ENCODE results near the gene FRMD4A.

FRMD4A gene

DNA sequence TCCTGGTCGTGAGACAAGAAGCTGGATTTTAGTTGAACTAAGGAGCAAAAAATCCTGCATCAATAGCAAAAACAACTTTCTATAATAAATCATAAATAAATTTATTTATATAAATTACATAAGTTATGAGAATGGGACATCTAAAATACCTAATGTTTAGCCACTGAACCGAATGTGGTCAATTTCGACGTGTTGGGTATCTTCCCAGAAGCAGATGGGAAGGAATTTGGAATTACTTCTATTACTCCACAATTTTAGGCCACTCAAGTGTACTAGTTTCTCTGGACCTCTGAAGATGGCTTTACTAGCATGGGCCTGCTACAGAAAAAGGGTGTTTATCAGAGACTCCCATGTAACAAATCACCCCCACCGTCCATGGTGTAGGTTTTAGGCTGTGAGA, 572.0 kb downstream of the FRMD4A start:
- Histone ChIP-seq H3K18ac (ENCODE audit: low read length) (no peak overlapping the region), H2AFZ (ENCODE audit: low read length) (no peak overlapping the region), H3K4me3 (ENCODE audit: low read length in 2 of 2) (no peak overlapping the region), H3K14ac (ENCODE audit: low read length) (no peak overlapping the region), H3K27ac (replicated peaks; ENCODE audit: low read length) (peak overlapping the region; percentile 78), H2AK5ac (ENCODE audit: low read depth, low read length) (no peak overlapping the region), H3K23ac (ENCODE audit: low read depth, low read length, poor library complexity) (no peak overlapping the region), H2BK12ac (ENCODE audit: low read length) (no peak overlapping the region), H2BK15ac (ENCODE audit: low read length) (no peak overlapping the region), H4K91ac (ENCODE audit: low read depth, low read length, poor library complexity) (no peak overlapping the region), H3K4ac (ENCODE audit: low read length) (no peak overlapping the region), H2BK120ac (ENCODE audit: low read depth, low read length) (no peak overlapping the region), H3K4me1 (ENCODE audit: control insufficient read depth in 2 of 2, insufficient read depth in 1 of 2, low read depth in 1 of 2, low read length in 2 of 2) (peaks cover 7 to 22% of the 10 kb centered on the region in 2 donors), H3K36me3 (replicated peaks in 1 of 2; ENCODE audit: control insufficient read depth in 2 of 2, insufficient read depth in 2 of 2, low read length in 2 of 2) (peaks cover 0 to 78% of the 10 kb centered on the region in 2 donors), H4K8ac (ENCODE audit: low read depth, low read length) (no peak overlapping the region), H2BK5ac (ENCODE audit: low read length) (no peak overlapping the region), H3K9me3 (replicated peaks in 1 of 2; ENCODE audit: control insufficient read depth in 2 of 2, insufficient read depth in 1 of 2, low read depth in 1 of 2, low read length in 2 of 2) (peaks cover 0 to 8% of the 10 kb centered on the region in 2 donors), H3K9ac (ENCODE audit: low read depth, low read length, poor library complexity) (no peak overlapping the region), H3K4me2 (ENCODE audit: insufficient read depth, low read length, poor library complexity, severe bottlenecking) (peak overlapping the region; percentile 24), H3K27me3 (ENCODE audit: control insufficient read depth in 3 of 3, insufficient read depth in 3 of 3, low read depth in 1 of 3, low read length in 3 of 3) (no peaks in the 10 kb centered on the region), H3K79me1 (ENCODE audit: low read depth, low read length) (no peaks in the 10 kb centered on the region)
- DNase-seq (ENCODE audit: low spot score), result no peak
- no CpG with 5 or more reads among the region's 5 CpGs for WGBS, 2 donors (ENCODE audit: extremely low coverage in 2 of 2, insufficient read length in 2 of 2, insufficient replicate concordance in 1 of 2)

DNA sequence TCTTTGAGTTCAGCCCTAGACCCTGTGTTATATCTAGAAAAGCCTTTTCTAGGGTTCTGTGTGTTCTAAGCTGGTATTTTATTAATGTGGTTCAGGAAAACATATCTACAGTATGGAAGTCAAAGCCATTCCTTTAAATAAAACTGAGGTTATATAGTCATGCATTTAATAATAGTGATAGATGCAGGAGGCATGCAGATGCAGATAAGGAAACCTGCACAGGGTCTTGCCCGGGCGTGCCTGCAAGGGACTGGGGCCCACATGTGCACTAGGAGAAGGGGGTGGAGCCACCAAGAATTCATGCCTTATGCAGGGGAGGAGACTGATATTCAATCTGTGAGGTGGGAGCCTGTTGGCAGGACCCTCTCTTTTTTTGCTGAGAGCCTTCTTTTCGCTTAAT, 572.4 kb downstream of the FRMD4A start:
- Histone ChIP-seq H3K4me1 (ENCODE audit: control insufficient read depth in 2 of 2, insufficient read depth in 1 of 2, low read depth in 1 of 2, low read length in 2 of 2) (peaks cover 7 to 22% of the 10 kb centered on the region in 2 donors), H2AK5ac (ENCODE audit: low read depth, low read length) (no peak overlapping the region), H3K4ac (ENCODE audit: low read length) (no peak overlapping the region), H3K9me3 (replicated peaks in 1 of 2; ENCODE audit: control insufficient read depth in 2 of 2, insufficient read depth in 1 of 2, low read depth in 1 of 2, low read length in 2 of 2) (peaks cover 0 to 8% of the 10 kb centered on the region in 2 donors), H3K4me3 (ENCODE audit: low read length in 2 of 2) (no peak overlapping the region), H3K14ac (ENCODE audit: low read length) (no peak overlapping the region), H2BK12ac (ENCODE audit: low read length) (no peak overlapping the region), H3K9ac (ENCODE audit: low read depth, low read length, poor library complexity) (no peak overlapping the region), H3K27me3 (ENCODE audit: control insufficient read depth in 3 of 3, insufficient read depth in 3 of 3, low read depth in 1 of 3, low read length in 3 of 3) (no peaks in the 10 kb centered on the region), H3K18ac (ENCODE audit: low read length) (no peak overlapping the region), H2AFZ (ENCODE audit: low read length) (no peak overlapping the region), H2BK15ac (ENCODE audit: low read length) (no peak overlapping the region), H3K4me2 (ENCODE audit: insufficient read depth, low read length, poor library complexity, severe bottlenecking) (no peak overlapping the region), H2BK5ac (ENCODE audit: low read length) (no peak overlapping the region), H3K27ac (replicated peaks; ENCODE audit: low read length) (peak overlapping the region; percentile 77), H3K79me1 (ENCODE audit: low read depth, low read length) (no peaks in the 10 kb centered on the region), H3K36me3 (replicated peaks in 1 of 2; ENCODE audit: control insufficient read depth in 2 of 2, insufficient read depth in 2 of 2, low read length in 2 of 2) (peaks cover 0 to 80% of the 10 kb centered on the region in 2 donors), H3K23ac (ENCODE audit: low read depth, low read length, poor library complexity) (no peak overlapping the region), H4K8ac (ENCODE audit: low read depth, low read length) (no peak overlapping the region), H4K91ac (ENCODE audit: low read depth, low read length, poor library complexity) (no peak overlapping the region), H2BK120ac (ENCODE audit: low read depth, low read length) (no peak overlapping the region)
- no CpG with 5 or more reads among the region's 3 CpGs for WGBS, 2 donors (ENCODE audit: extremely low coverage in 2 of 2, insufficient read length in 2 of 2, insufficient replicate concordance in 1 of 2)
- no peak for DNase-seq (ENCODE audit: low spot score)

DNA sequence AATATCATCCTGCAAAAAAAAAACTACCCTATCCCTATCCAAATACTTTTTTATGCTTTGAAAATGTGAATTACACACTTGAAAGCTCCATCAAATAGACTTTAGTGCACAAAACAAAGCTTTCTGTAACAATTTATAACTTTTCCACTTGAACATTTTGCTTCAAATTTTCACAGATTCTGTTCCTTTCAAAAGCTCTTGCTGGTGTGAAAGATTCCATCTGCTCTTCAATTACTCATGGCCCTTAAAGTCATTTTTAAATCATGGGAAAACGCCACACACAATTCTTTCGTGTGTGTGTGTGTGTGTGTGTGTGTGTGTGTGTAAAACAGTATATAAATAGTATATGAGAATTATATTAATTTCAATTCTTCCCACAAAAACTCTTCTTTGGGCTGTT, 576.4 kb downstream of the FRMD4A start:
- H3K9me3 ChIP-seq (replicated peaks in 1 of 2; ENCODE audit: control insufficient read depth in 2 of 2, insufficient read depth in 1 of 2, low read depth in 1 of 2, low read length in 2 of 2), result no peaks in the 10 kb centered on the region
- DNase-seq (ENCODE audit: low spot score), result no peak
- no peak overlapping the region for H3K27ac ChIP-seq (replicated peaks; ENCODE audit: low read length)
- H2BK120ac ChIP-seq (ENCODE audit: low read depth, low read length), result no peak overlapping the region
- no peak overlapping the region for H2AK5ac ChIP-seq (ENCODE audit: low read depth, low read length)
- H2BK12ac ChIP-seq (ENCODE audit: low read length), result no peak overlapping the region
- no peak overlapping the region for H3K18ac ChIP-seq (ENCODE audit: low read length)
- no peak overlapping the region for H4K91ac ChIP-seq (ENCODE audit: low read depth, low read length, poor library complexity)
- H3K4me1 ChIP-seq (ENCODE audit: control insufficient read depth in 2 of 2, insufficient read depth in 1 of 2, low read depth in 1 of 2, low read length in 2 of 2), result peaks cover 6 to 15% of the 10 kb centered on the region in 2 donors
- no peak overlapping the region for H3K4me2 ChIP-seq (ENCODE audit: insufficient read depth, low read length, poor library complexity, severe bottlenecking)
- H2BK5ac ChIP-seq (ENCODE audit: low read length), result no peak overlapping the region
- H3K14ac ChIP-seq (ENCODE audit: low read length), result no peak overlapping the region
- peaks cover 1 to 88% of the 10 kb centered on the region in 2 donors for H3K36me3 ChIP-seq (replicated peaks in 1 of 2; ENCODE audit: control insufficient read depth in 2 of 2, insufficient read depth in 2 of 2, low read length in 2 of 2)
- no peak overlapping the region for H3K9ac ChIP-seq (ENCODE audit: low read depth, low read length, poor library complexity)
- H3K27me3 ChIP-seq (ENCODE audit: control insufficient read depth in 3 of 3, insufficient read depth in 3 of 3, low read depth in 1 of 3, low read length in 3 of 3), result no peaks in the 10 kb centered on the region
- H2BK15ac ChIP-seq (ENCODE audit: low read length), result no peak overlapping the region
- H2AFZ ChIP-seq (ENCODE audit: low read length), result no peak overlapping the region
- WGBS, 2 donors (ENCODE audit: extremely low coverage in 2 of 2, insufficient read length in 2 of 2, insufficient replicate concordance in 1 of 2), result no CpG with 5 or more reads among the region's 2 CpGs
- no peaks in the 10 kb centered on the region for H3K79me1 ChIP-seq (ENCODE audit: low read depth, low read length)
- H3K4ac ChIP-seq (ENCODE audit: low read length), result no peak overlapping the region
- no peak overlapping the region for H3K4me3 ChIP-seq (ENCODE audit: low read length in 2 of 2)
- no peak overlapping the region for H3K23ac ChIP-seq (ENCODE audit: low read depth, low read length, poor library complexity)
- H4K8ac ChIP-seq (ENCODE audit: low read depth, low read length), result no peak overlapping the region

DNA sequence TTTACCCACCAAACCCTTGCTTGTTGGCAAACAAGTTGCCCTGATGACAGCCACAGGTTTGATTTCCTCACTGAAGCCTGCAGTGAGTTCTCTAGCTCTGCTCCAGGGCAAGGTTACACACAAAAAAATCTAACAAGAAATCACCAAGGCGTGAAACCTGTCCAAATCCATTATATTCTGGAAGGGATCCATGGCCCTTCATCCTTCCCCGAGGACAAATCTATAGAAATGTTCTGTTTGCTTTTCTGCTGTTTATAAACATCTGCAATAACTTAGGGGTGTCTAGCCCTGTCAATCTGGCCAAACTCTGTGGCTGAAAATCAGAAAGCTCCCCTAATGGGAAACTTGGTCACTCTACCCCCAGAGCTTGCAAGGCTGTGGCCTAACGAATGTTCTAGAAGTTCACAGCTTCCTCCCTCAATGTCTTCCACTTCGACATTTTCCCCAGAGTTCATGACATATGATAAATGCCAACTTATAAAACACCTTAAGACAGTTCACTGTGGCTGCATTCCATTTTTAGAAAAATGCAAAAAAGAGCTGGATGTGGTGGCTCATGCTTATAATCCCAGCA, 579.4 kb downstream of the FRMD4A start:
- Histone ChIP-seq H2BK15ac (ENCODE audit: low read length) (no peak overlapping the region), H3K36me3 (replicated peaks in 1 of 2; ENCODE audit: control insufficient read depth in 2 of 2, insufficient read depth in 2 of 2, low read length in 2 of 2) (peaks cover 2 to 90% of the 10 kb centered on the region in 2 donors), H3K27me3 (ENCODE audit: control insufficient read depth in 3 of 3, insufficient read depth in 3 of 3, low read depth in 1 of 3, low read length in 3 of 3) (no peaks in the 10 kb centered on the region), H2AFZ (ENCODE audit: low read length) (no peak overlapping the region), H3K18ac (ENCODE audit: low read length) (no peak overlapping the region), H2BK5ac (ENCODE audit: low read length) (no peak overlapping the region), H2BK12ac (ENCODE audit: low read length) (no peak overlapping the region), H3K4me1 (ENCODE audit: control insufficient read depth in 2 of 2, insufficient read depth in 1 of 2, low read depth in 1 of 2, low read length in 2 of 2) (peaks cover 0 to 3% of the 10 kb centered on the region in 2 donors), H3K23ac (ENCODE audit: low read depth, low read length, poor library complexity) (no peak overlapping the region), H4K8ac (ENCODE audit: low read depth, low read length) (no peak overlapping the region), H3K4me3 (ENCODE audit: low read length in 2 of 2) (no peak overlapping the region), H3K9ac (ENCODE audit: low read depth, low read length, poor library complexity) (no peak overlapping the region), H3K4ac (ENCODE audit: low read length) (no peak overlapping the region), H2BK120ac (ENCODE audit: low read depth, low read length) (no peak overlapping the region), H2AK5ac (ENCODE audit: low read depth, low read length) (no peak overlapping the region), H4K91ac (ENCODE audit: low read depth, low read length, poor library complexity) (no peak overlapping the region), H3K9me3 (replicated peaks in 1 of 2; ENCODE audit: control insufficient read depth in 2 of 2, insufficient read depth in 1 of 2, low read depth in 1 of 2, low read length in 2 of 2) (no peaks in the 10 kb centered on the region), H3K14ac (ENCODE audit: low read length) (no peak overlapping the region), H3K79me1 (ENCODE audit: low read depth, low read length) (no peaks in the 10 kb centered on the region), H3K4me2 (ENCODE audit: insufficient read depth, low read length, poor library complexity, severe bottlenecking) (no peak overlapping the region), H3K27ac (replicated peaks; ENCODE audit: low read length) (no peak overlapping the region)
- WGBS, 2 donors (ENCODE audit: extremely low coverage in 2 of 2, insufficient read length in 2 of 2, insufficient replicate concordance in 1 of 2), result no CpG with 5 or more reads among the region's 4 CpGs
- DNase-seq (ENCODE audit: low spot score), result no peak

Data from neuronal stem cell (in vitro differentiated cells).